SK-N-SH (cell line): ENCODE results near the gene KRTAP10-1. TPM values are rescaled to one million over a fixed set of nuclear protein-coding genes. Genes with fewer than 3 reads are reported as not detected.

Experiments
- CTCF ChIA-PET: fragments of 300-600, 350-600 bp; formaldehyde crosslinking; extraction: SDS; loops from one replicate; lab custom pipeline; 2021; lab: Yijun Ruan, JAX
- POLR2A ChIA-PET: fragments of 350-600 bp; sonication (Branson Sonifier 250); formaldehyde crosslinking; extraction: SDS; loops from one replicate; lab custom pipeline; 2020; ENCODE audit warnings: antibody characterized with exemption, inconsistent platforms; lab: Yijun Ruan, JAX
- DNase-seq: peaks from one replicate; pipeline ENCODE4 v3.0.0; 2012
- H2AFZ ChIP-seq: fragments of 200-600 bp; sonication (generic); 2 replicates; pipeline ENCODE4 v1.8.1; 2016; ENCODE audit warnings: antibody characterized with exemption, mild to moderate bottlenecking, low read depth
- H3F3A ChIP-seq: fragments of 200-600 bp; sonication (generic); replicated peaks from 2 replicates; pipeline ENCODE3; 2016; ENCODE audit warnings: antibody characterized with exemption, mild to moderate bottlenecking; ENCODE audit not compliant: insufficient read depth
- H3K27ac ChIP-seq, 2 experiments: fragments of 200-500 bp in 1 of 2; fragments of 200-600 bp in 1 of 2; sonication (Bioruptor generic) in 1 of 2; sonication (generic), shearing (Covaris generic) in 1 of 2; 2 replicates each; pipeline versions ENCODE4 v1.5.1 to v1.6.1; 2014 to 2016; ENCODE audit warnings: low read depth in 2 of 2, inconsistent platforms in 1 of 2, low read length in 1 of 2, mild to moderate bottlenecking in 1 of 2, mixed read lengths in 1 of 2
- H3K27me3 ChIP-seq: fragments of 200-600 bp; sonication (generic), shearing (Covaris generic); 2 replicates; pipeline ENCODE4 v1.6.1; 2016; ENCODE audit warnings: mixed run types; ENCODE audit not compliant: insufficient read depth
- H3K36me3 ChIP-seq, 2 experiments: fragments of 200-500 bp in 1 of 2; fragments of 200-600 bp in 1 of 2; sonication (Bioruptor generic) in 1 of 2; sonication (generic) in 1 of 2; replicated peaks in 1 of 2; 2 replicates each; pipeline versions ENCODE3 to v1.5.1; 2014 to 2016; ENCODE audit warnings: low read length in 1 of 2, mild to moderate bottlenecking in 1 of 2; ENCODE audit not compliant: insufficient read depth in 2 of 2, control insufficient read depth in 1 of 2
- H3K4me1 ChIP-seq, 2 experiments: fragments of 200-500 bp in 1 of 2; fragments of 200-600 bp in 1 of 2; sonication (Bioruptor generic) in 1 of 2; sonication (generic), shearing (Covaris generic) in 1 of 2; 2 replicates each; pipeline versions ENCODE4 v1.5.1 to v1.6.1; 2014 to 2016; ENCODE audit warnings: low read depth in 1 of 2, low read length in 1 of 2, mixed run types in 1 of 2; ENCODE audit not compliant: insufficient read depth in 2 of 2, control insufficient read depth in 1 of 2
- H3K4me2 ChIP-seq: fragments of 200-600 bp; sonication (generic), shearing (Covaris generic); 2 replicates; pipeline ENCODE4 v1.6.1; 2017; ENCODE audit warnings: mixed run types
- H3K4me3 ChIP-seq, 2 experiments: fragments of 200-500 bp in 1 of 2; fragments of 200-600 bp in 1 of 2; sonication (Bioruptor generic) in 1 of 2; sonication (generic), shearing (Covaris generic) in 1 of 2; 2 replicates each; pipeline versions ENCODE4 v1.5.1 to v1.8.1; 2014 to 2016; ENCODE audit warnings: low read depth in 2 of 2, inconsistent platforms in 1 of 2, low read length in 1 of 2, mild to moderate bottlenecking in 1 of 2, mixed read lengths in 1 of 2, moderate library complexity in 1 of 2
- H3K79me2 ChIP-seq: fragments of 200-600 bp; sonication (generic); 2 replicates; pipeline ENCODE4 v1.8.1; 2017; ENCODE audit warnings: mild to moderate bottlenecking; ENCODE audit not compliant: insufficient read depth
- H3K9ac ChIP-seq: fragments of 200-600 bp; sonication (generic); 2 replicates; pipeline ENCODE4 v1.6.1; 2017; ENCODE audit warnings: mixed run types
- H3K9me2 ChIP-seq: fragments of 200-600 bp; sonication (generic); 2 replicates; pipeline ENCODE4 v1.6.1; 2017; ENCODE audit warnings: mixed run types
- H3K9me3 ChIP-seq: fragments of 200-600 bp; sonication (generic); 2 replicates; pipeline ENCODE4 v1.6.1; 2017; ENCODE audit warnings: mixed run types, mild to moderate bottlenecking, moderate library complexity
- H4K20me1 ChIP-seq: fragments of 200-600 bp; sonication (generic); 2 replicates; pipeline ENCODE4 v1.6.1; 2017; ENCODE audit warnings: mild to moderate bottlenecking, mixed run types; ENCODE audit not compliant: insufficient read depth
- CTCF ChIP-seq: fragments of 200-600 bp; sonication (generic); IDR thresholded peaks from 2 replicates; pipeline ENCODE4 v1.6.1; 2017; ENCODE audit warnings: antibody characterized with exemption, mild to moderate bottlenecking, moderate library complexity
- EZH2phosphoT487 ChIP-seq: fragments of 200-600 bp; sonication (generic); IDR thresholded peaks from 2 replicates; pipeline ENCODE4 v1.6.1; 2017; ENCODE audit warnings: low read depth, mixed run types, mild to moderate bottlenecking, antibody characterized with exemption, moderate library complexity, borderline replicate concordance
- FOXJ3 ChIP-seq: sonication (generic); formaldehyde crosslinking; IDR thresholded peaks from 2 replicates; pipeline ENCODE4 v1.5.1; 2020; ENCODE audit warnings: mild to moderate bottlenecking, missing genetic modification reagents
- GABPA ChIP-seq: IDR thresholded peaks from 2 replicates; pipeline ENCODE4 v1.4.0; 2012; ENCODE audit warnings: low read depth, mild to moderate bottlenecking
- MAX ChIP-seq: IDR thresholded peaks from 2 replicates; pipeline ENCODE4 v1.4.0; 2012; ENCODE audit warnings: low read depth
- MEF2A ChIP-seq: IDR thresholded peaks from 2 replicates; pipeline ENCODE4 v1.4.0; 2012; ENCODE audit warnings: low read depth, borderline replicate concordance
- MXI1 ChIP-seq: IDR thresholded peaks from 2 replicates; pipeline ENCODE4 v1.6.1; 2012; ENCODE audit warnings: mild to moderate bottlenecking, low read depth, low read length, improper control_type of control experiment
- NFIC ChIP-seq: IDR thresholded peaks from 2 replicates; pipeline ENCODE4 v1.4.0; 2012; ENCODE audit warnings: borderline replicate concordance
- RCOR1 ChIP-seq: fragments of 150-350 bp; IDR thresholded peaks from 2 replicates; pipeline ENCODE4 v1.6.1; 2017; ENCODE audit warnings: antibody characterized with exemption, low read length
- SMC3 ChIP-seq: IDR thresholded peaks from 2 replicates; pipeline ENCODE4 v1.6.1; 2012; ENCODE audit warnings: low read depth, low read length, improper control_type of control experiment
- TAF1 ChIP-seq: IDR thresholded peaks from 2 replicates; pipeline ENCODE4 v1.6.1; 2012; ENCODE audit warnings: low read depth, mild to moderate bottlenecking, low read length, moderate library complexity, borderline replicate concordance
- TEAD4 ChIP-seq: IDR thresholded peaks from 2 replicates; pipeline ENCODE4 v1.4.0; 2012; ENCODE audit warnings: mild to moderate bottlenecking, borderline replicate concordance; ENCODE audit not compliant: insufficient read depth
- USF2 ChIP-seq: fragments of 150-350 bp; IDR thresholded peaks from 2 replicates; pipeline ENCODE4 v1.6.1; 2017; ENCODE audit warnings: antibody characterized with exemption, low read length, low read depth, borderline replicate concordance
- ZBTB33 ChIP-seq: IDR thresholded peaks from 2 replicates; pipeline ENCODE4 v1.4.0; 2012; ENCODE audit warnings: low read depth, borderline replicate concordance
- WGBS: methylation state at CpG from one replicate; pipeline ENCODE4 v1.1.6; 2017; ENCODE audit warnings: low lambda C conversion rate; 5-methylcytosine and 5-hydroxymethylcytosine counted together
- polyA plus RNA-seq, 3 experiments: library from polyadenylated mRNA; depleted of rRNA; stranded (reverse); fragments of >200 nt; gene quantifications; 2 replicates each; pipeline ENCODE4 v1.2.3, GENCODE V29; 2012

The KRTAP10-1 gene
- polyA plus RNA-seq, 1 of the 3 experiments (the other 2 are of a cell fraction) = not detected

- Histone ChIP-seq H3F3A (no peaks in the 10 kb centered on the region), H3K9ac (no peak overlapping the region), H3K4me2 (no peak overlapping the region), H3K79me2 (no peaks in the 10 kb centered on the region), H3K36me3 (no peaks in the 10 kb centered on the region), H3K4me3 (no peak overlapping the region), H2AFZ (no peak overlapping the region), H3K27me3 (peaks cover 59% of the 10 kb centered on the region), H4K20me1 (no peaks in the 10 kb centered on the region), H3K4me1 (no peaks in the 10 kb centered on the region), H3K9me2 (no peaks in the 10 kb centered on the region), H3K27ac (no peak overlapping the region), H3K9me3 (no peaks in the 10 kb centered on the region)
- TF ChIP-seq MEF2A (no peak), CTCF (no peak), RCOR1 (no peak), SMC3 (no peak), TEAD4 (no peak), TAF1 (no peak)
- CTCF ChIA-PET = interaction anchor here (0.7 to 1.2 kb wide), 2 partner anchors 153 to 220 kb away, joined by 3 read pairs; no protein-coding TSS in a partner anchor
- no peak for DNase-seq
- WGBS = 21% methylated on average over 12 of the region's 15 CpGs
- POLR2A ChIA-PET = no interaction called here
Measured at GRCh38 chr21:44572959-44573583, 33.1 kb upstream of the KRTAP10-1 start.

GRCh38 chr21:44571844-44572782, 32.1 kb upstream of the KRTAP10-1 start:
- Histone ChIP-seq H3K9me3 (no peaks in the 10 kb centered on the region), H4K20me1 (no peaks in the 10 kb centered on the region), H3K4me2 (no peak overlapping the region), H3K4me3 (no peak overlapping the region), H3K27ac (no peak overlapping the region), H2AFZ (no peak overlapping the region), H3K9me2 (no peaks in the 10 kb centered on the region), H3K9ac (no peak overlapping the region), H3K4me1 (no peaks in the 10 kb centered on the region), H3K27me3 (peaks cover 58% of the 10 kb centered on the region), H3F3A (no peaks in the 10 kb centered on the region), H3K36me3 (no peaks in the 10 kb centered on the region), H3K79me2 (no peaks in the 10 kb centered on the region)
- ChIA-PET CTCF (interaction anchor here (1.2 kb wide), 1 partner anchor 154 kb away, joined by 3 read pairs; no protein-coding TSS in a partner anchor), POLR2A (no interaction called here)
- no peak for DNase-seq
- WGBS = 41% methylated on average over 24 of the region's 40 CpGs
- no peak for TF ChIP-seq EZH2phosphoT487
- TF ChIP-seq MAX = no peak
- TF ChIP-seq USF2 = no peak
- TF ChIP-seq GABPA = no peak
- TF ChIP-seq ZBTB33 = no peak
- TF ChIP-seq MXI1 = no peak
- TF ChIP-seq FOXJ3 (CRISPR knock-in tag) = no peak
- no peak for TF ChIP-seq NFIC
